Fibroblast of lung (primary cell): ENCODE measurements around the gene RPS6KA2.

Experiments used
- CTCF ChIP-seq, 2 donors: IDR thresholded peaks in 1 of 2; conservative IDR thresholded peaks in 1 of 2; 1 replicate in 1 of 2; 2 replicates in 1 of 2; pipeline ENCODE4 v1.5.1; 2011 to 2012; ENCODE audit warnings: low read length in 2 of 2, control low read depth in 1 of 2, inconsistent platforms in 1 of 2, low read depth in 1 of 2, mild to moderate bottlenecking in 1 of 2
- EZH2 ChIP-seq: IDR thresholded peaks from 2 replicates; pipeline ENCODE4 v1.5.1; 2012; ENCODE audit warnings: low read length, control low read depth, mild to moderate bottlenecking; ENCODE audit errors: missing control alignments

- TF ChIP-seq CTCF (conservative IDR thresholded peaks at IDR 0.05 in 1 of 2, IDR thresholded peaks at IDR 0.05 in 1 of 2; ENCODE audit: low read depth in 1 of 2, low read length in 2 of 2) (no peak), EZH2 (no peak)
These were observed 30.1 kb downstream of the RPS6KA2 start for GRCh38 chr6:166596776-166597507.
